ENCODE measurements around the gene LCN15.
A peak's percentile ranks its signal among the peaks of the same experiment; 100 is the strongest.

The LCN15 gene

GRCh38 chr9:136738960-136739359 is 25.4 kb downstream of the LCN15 start:
- no peak overlapping the region for H3K4me3 ChIP-seq (ENCODE audit: low read length)
- no peaks in the 10 kb centered on the region for H3K9me3 ChIP-seq (ENCODE audit: control insufficient read depth, low read length)
- no peak overlapping the region for H3K9ac ChIP-seq (ENCODE audit: low read length)
- peaks cover 12% of the 10 kb centered on the region for H3K4me1 ChIP-seq (ENCODE audit: control insufficient read depth, insufficient read depth, low read length)
- H3K27me3 ChIP-seq (ENCODE audit: control insufficient read depth, insufficient read depth, low read length): peaks cover 40% of the 10 kb centered on the region
- no peaks in the 10 kb centered on the region for H3K36me3 ChIP-seq (ENCODE audit: control insufficient read depth, insufficient read depth, low read length)

DNA sequence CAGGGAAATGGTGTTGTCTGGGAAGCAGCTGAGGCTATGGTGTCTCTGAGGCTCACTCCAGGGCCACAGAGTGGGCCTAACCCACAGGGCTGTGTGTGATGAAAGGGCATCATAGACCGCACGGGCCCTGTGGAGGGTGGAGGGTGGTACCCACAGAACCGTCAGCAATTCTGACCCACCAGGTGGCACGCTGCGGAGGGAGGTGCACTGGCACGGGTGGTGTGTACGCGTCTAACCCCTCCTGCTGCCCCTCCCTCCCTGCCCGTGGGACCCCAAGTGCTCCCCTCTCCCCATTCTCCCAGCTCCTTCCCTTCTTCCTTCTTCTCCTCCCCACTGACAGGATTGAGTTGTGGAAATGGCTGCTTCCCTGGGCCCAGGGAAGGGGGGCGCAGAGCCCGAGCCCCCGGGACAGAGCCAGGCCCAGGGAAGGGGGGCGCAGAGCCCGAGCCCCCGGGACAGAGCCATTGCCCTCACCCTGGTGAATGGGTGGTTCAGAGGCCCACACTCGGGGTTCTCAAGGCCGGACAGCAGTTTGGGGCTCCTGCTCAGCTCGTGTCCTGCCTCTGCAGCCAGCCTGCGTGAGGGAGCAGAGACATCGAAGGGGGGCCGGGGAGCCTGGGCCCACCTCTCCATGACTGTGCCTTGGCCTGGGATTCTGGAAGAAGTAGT is 28.4 kb downstream of the LCN15 start:
- Histone ChIP-seq H3K27me3 (ENCODE audit: control insufficient read depth, insufficient read depth, low read length) (peaks cover 11% of the 10 kb centered on the region), H3K36me3 (ENCODE audit: control insufficient read depth, insufficient read depth, low read length) (no peaks in the 10 kb centered on the region), H3K4me3 (ENCODE audit: low read length) (no peak overlapping the region), H3K9ac (ENCODE audit: low read length) (no peak overlapping the region), H3K9me3 (ENCODE audit: control insufficient read depth, low read length) (no peaks in the 10 kb centered on the region), H3K4me1 (ENCODE audit: control insufficient read depth, insufficient read depth, low read length) (no peaks in the 10 kb centered on the region)

DNA sequence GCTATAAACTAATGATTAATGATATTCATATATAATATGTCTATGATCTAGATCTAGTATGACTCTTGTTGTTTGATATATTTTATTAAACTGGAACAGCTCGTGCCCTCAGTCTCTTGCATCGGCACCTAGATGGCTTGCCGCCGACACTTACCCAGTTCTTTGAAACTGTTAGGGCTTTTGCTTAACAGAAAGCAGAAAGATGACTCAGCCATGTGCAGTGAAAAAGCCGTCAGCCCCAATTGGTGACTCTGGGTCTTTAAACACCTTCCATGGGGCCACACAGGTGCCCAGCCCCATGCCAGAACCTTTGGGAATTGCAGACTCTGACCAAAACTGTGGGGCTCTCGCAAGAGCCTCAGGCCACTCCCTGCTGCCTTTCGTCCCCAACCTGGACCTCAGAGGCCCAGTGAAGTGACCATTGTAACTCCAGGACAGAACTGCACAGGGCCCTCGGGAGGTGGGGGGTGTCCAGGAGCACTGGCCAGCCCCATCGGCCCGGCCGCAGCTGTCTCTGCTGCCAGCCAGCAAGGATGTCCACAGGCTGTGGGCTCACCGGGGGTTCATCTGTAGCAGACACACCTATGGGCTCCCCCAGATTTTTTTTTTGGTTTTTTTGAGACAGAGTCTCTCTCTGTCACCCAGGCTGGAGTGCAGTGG is 29.4 kb downstream of the LCN15 start:
- Histone ChIP-seq H3K27me3 (ENCODE audit: control insufficient read depth, insufficient read depth, low read length) (peaks cover 2% of the 10 kb centered on the region), H3K4me3 (ENCODE audit: low read length) (no peak overlapping the region), H3K36me3 (ENCODE audit: control insufficient read depth, insufficient read depth, low read length) (no peaks in the 10 kb centered on the region), H3K9me3 (ENCODE audit: control insufficient read depth, low read length) (no peaks in the 10 kb centered on the region), H3K9ac (ENCODE audit: low read length) (no peak overlapping the region), H3K4me1 (ENCODE audit: control insufficient read depth, insufficient read depth, low read length) (no peaks in the 10 kb centered on the region)

GRCh38 chr9:136733611-136734010 is 30.7 kb downstream of the LCN15 start:
- Histone ChIP-seq H3K4me1 (ENCODE audit: control insufficient read depth, insufficient read depth, low read length) (peaks cover 5% of the 10 kb centered on the region), H3K9ac (ENCODE audit: low read length) (no peak overlapping the region), H3K27me3 (ENCODE audit: control insufficient read depth, insufficient read depth, low read length) (no peaks in the 10 kb centered on the region), H3K9me3 (ENCODE audit: control insufficient read depth, low read length) (no peaks in the 10 kb centered on the region), H3K36me3 (ENCODE audit: control insufficient read depth, insufficient read depth, low read length) (no peaks in the 10 kb centered on the region), H3K4me3 (ENCODE audit: low read length) (no peak overlapping the region)

GRCh38 chr9:136732444-136733178 is 31.7 kb downstream of the LCN15 start:
- H3K36me3 ChIP-seq (ENCODE audit: control insufficient read depth, insufficient read depth, low read length): no peaks in the 10 kb centered on the region
- H3K9me3 ChIP-seq (ENCODE audit: control insufficient read depth, low read length): no peaks in the 10 kb centered on the region
- H3K27me3 ChIP-seq (ENCODE audit: control insufficient read depth, insufficient read depth, low read length): no peaks in the 10 kb centered on the region
- H3K4me1 ChIP-seq (ENCODE audit: control insufficient read depth, insufficient read depth, low read length): peaks cover 5% of the 10 kb centered on the region
- H3K4me3 ChIP-seq (ENCODE audit: low read length): no peak overlapping the region
- no peak overlapping the region for H3K9ac ChIP-seq (ENCODE audit: low read length)

- Histone ChIP-seq H3K27me3 (ENCODE audit: control insufficient read depth, insufficient read depth, low read length) (no peaks in the 10 kb centered on the region), H3K9ac (ENCODE audit: low read length) (no peak overlapping the region), H3K9me3 (ENCODE audit: control insufficient read depth, low read length) (no peaks in the 10 kb centered on the region), H3K4me1 (ENCODE audit: control insufficient read depth, insufficient read depth, low read length) (peaks cover 28% of the 10 kb centered on the region), H3K36me3 (ENCODE audit: control insufficient read depth, insufficient read depth, low read length) (peaks cover 14% of the 10 kb centered on the region), H3K4me3 (ENCODE audit: low read length) (no peak overlapping the region)
Measured at GRCh38 chr9:136729926-136730325, 34.4 kb downstream of the LCN15 start.

DNA sequence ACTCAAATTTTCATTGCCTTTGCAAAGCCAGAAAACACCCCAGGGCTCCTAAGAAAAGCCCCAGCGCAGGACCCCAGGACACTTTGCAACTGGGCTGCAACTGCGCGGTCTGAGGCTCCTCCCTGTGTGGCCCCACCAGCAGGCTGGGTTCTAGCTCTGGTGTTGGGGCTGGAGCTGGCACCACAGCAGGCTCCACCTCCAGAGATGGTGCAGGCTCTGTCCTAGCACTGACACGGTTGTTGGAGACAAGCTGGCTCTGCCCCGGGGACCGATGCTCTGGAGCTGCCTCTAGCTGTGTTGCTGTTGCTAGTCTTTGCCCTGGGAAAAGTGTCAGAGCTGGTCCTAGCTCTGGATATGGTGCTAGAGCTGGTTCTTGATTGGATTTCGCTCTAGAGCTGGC is 35.2 kb downstream of the LCN15 start:
- Histone ChIP-seq H3K9me3 (ENCODE audit: control insufficient read depth, low read length) (no peaks in the 10 kb centered on the region), H3K4me3 (ENCODE audit: low read length) (no peak overlapping the region), H3K36me3 (ENCODE audit: control insufficient read depth, insufficient read depth, low read length) (peaks cover 14% of the 10 kb centered on the region), H3K27me3 (ENCODE audit: control insufficient read depth, insufficient read depth, low read length) (no peaks in the 10 kb centered on the region), H3K9ac (ENCODE audit: low read length) (peak overlapping the region; percentile 61), H3K4me1 (ENCODE audit: control insufficient read depth, insufficient read depth, low read length) (peaks cover 28% of the 10 kb centered on the region)

DNA sequence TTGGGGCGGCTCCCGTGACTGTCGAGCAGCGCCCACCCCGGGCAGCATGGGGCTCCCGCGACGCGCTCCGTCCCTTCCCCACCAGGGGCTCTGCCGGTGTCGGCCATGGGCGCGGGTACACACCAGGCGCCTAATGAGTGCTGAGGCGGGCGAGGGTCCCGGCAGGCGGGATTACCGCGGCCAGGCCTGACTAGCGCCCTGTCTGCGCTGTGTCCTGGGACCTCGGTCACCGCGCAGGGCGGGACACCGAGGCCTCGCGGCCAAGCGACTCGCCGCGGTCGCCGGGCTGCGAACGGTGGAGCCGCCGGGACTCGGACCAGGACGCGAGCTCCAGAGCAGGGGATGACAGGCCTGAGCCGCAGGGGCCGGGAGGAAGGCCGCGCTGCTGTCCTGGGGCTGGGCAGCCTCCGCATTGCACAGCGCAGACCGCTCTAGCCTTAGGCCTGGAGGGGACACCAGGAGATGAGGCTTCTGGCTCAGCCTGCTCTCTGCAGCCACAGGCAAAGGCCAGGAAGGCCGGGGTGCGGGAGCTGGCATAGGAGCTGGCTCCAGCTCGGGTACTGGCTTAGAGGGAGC is 35.7 kb downstream of the LCN15 start:
- Histone ChIP-seq H3K4me1 (ENCODE audit: control insufficient read depth, insufficient read depth, low read length) (peaks cover 28% of the 10 kb centered on the region), H3K9me3 (ENCODE audit: control insufficient read depth, low read length) (no peaks in the 10 kb centered on the region), H3K36me3 (ENCODE audit: control insufficient read depth, insufficient read depth, low read length) (peaks cover 15% of the 10 kb centered on the region), H3K9ac (ENCODE audit: low read length) (peak overlapping the region; percentile 61), H3K4me3 (ENCODE audit: low read length) (peak overlapping the region; percentile 60), H3K27me3 (ENCODE audit: control insufficient read depth, insufficient read depth, low read length) (no peaks in the 10 kb centered on the region)

GRCh38 chr9:136728080-136728547 is 36.2 kb downstream of the LCN15 start:
- peak overlapping the region; percentile 98 for H3K4me3 ChIP-seq (ENCODE audit: low read length)
- peaks cover 28% of the 10 kb centered on the region for H3K4me1 ChIP-seq (ENCODE audit: control insufficient read depth, insufficient read depth, low read length)
- H3K9ac ChIP-seq (ENCODE audit: low read length): peak overlapping the region; percentile 89
- H3K36me3 ChIP-seq (ENCODE audit: control insufficient read depth, insufficient read depth, low read length): peaks cover 20% of the 10 kb centered on the region
- H3K9me3 ChIP-seq (ENCODE audit: control insufficient read depth, low read length): no peaks in the 10 kb centered on the region
- no peaks in the 10 kb centered on the region for H3K27me3 ChIP-seq (ENCODE audit: control insufficient read depth, insufficient read depth, low read length)

GRCh38 chr9:136726631-136727191 is 37.6 kb downstream of the LCN15 start:
- Histone ChIP-seq H3K36me3 (ENCODE audit: control insufficient read depth, insufficient read depth, low read length) (peaks cover 25% of the 10 kb centered on the region), H3K9me3 (ENCODE audit: control insufficient read depth, low read length) (no peaks in the 10 kb centered on the region), H3K9ac (ENCODE audit: low read length) (peak overlapping the region; percentile 89), H3K4me1 (ENCODE audit: control insufficient read depth, insufficient read depth, low read length) (peaks cover 28% of the 10 kb centered on the region), H3K4me3 (ENCODE audit: low read length) (peak overlapping the region; percentile 98), H3K27me3 (ENCODE audit: control insufficient read depth, insufficient read depth, low read length) (no peaks in the 10 kb centered on the region)

- H3K36me3 ChIP-seq (ENCODE audit: control insufficient read depth, insufficient read depth, low read length): peaks cover 25% of the 10 kb centered on the region
Measured at GRCh38 chr9:136726118-136726517, 38.2 kb downstream of the LCN15 start.

More at GRCh38 chr9:136726118-136726517, 38.2 kb downstream of the LCN15 start:
- H3K9me3 ChIP-seq (ENCODE audit: control insufficient read depth, low read length): no peaks in the 10 kb centered on the region
- peaks cover 31% of the 10 kb centered on the region for H3K4me1 ChIP-seq (ENCODE audit: control insufficient read depth, insufficient read depth, low read length)
- no peaks in the 10 kb centered on the region for H3K27me3 ChIP-seq (ENCODE audit: control insufficient read depth, insufficient read depth, low read length)
- peak overlapping the region; percentile 89 for H3K9ac ChIP-seq (ENCODE audit: low read length)
- peak overlapping the region; percentile 98 for H3K4me3 ChIP-seq (ENCODE audit: low read length)
